HEK293 (cell line): ENCODE results near the gene EIF1.
A peak's percentile ranks its signal among the peaks of the same experiment; 100 is the strongest.

ENCODE experiments used
- CTCF ChIP-seq: fragments of 450-650 bp; formaldehyde crosslinking; IDR thresholded peaks from 2 replicates; pipeline ENCODE4 v1.5.1; 2016; ENCODE audit warnings: missing biosample characterization, missing genetic modification characterization
- ELK4 ChIP-seq: IDR thresholded peaks from 2 replicates; pipeline ENCODE4 v1.6.1; 2011; ENCODE audit warnings: mild to moderate bottlenecking, low read depth, low read length, borderline replicate concordance
- GLIS2 ChIP-seq: fragments of 450-650 bp; formaldehyde crosslinking; IDR thresholded peaks from 2 replicates; pipeline ENCODE4 v1.5.1; 2016; ENCODE audit warnings: missing biosample characterization, missing genetic modification characterization
- IKZF3 ChIP-seq: fragments of 450-650 bp; IDR thresholded peaks from 2 replicates; pipeline ENCODE4 v1.5.0; 2018; ENCODE audit warnings: missing biosample characterization, mild to moderate bottlenecking, missing genetic modification characterization, moderate library complexity
- KLF10 ChIP-seq: fragments of 450-650 bp; IDR thresholded peaks from 2 replicates; pipeline ENCODE4 v1.5.1; 2018; ENCODE audit warnings: missing biosample characterization, mild to moderate bottlenecking, missing genetic modification characterization
- KLF9 ChIP-seq: fragments of 450-650 bp; formaldehyde crosslinking; IDR thresholded peaks from 2 replicates; pipeline ENCODE4 v1.5.1; 2016; ENCODE audit warnings: missing biosample characterization, missing genetic modification characterization, low read depth
- RBAK ChIP-seq: fragments of 450-650 bp; formaldehyde crosslinking; IDR thresholded peaks from 2 replicates; pipeline ENCODE4 v1.5.1; 2016; ENCODE audit warnings: missing biosample characterization, missing genetic modification characterization
- ZNF140 ChIP-seq: fragments of 450-650 bp; formaldehyde crosslinking; IDR thresholded peaks from 2 replicates; pipeline ENCODE4 v1.5.1; 2016; ENCODE audit warnings: missing biosample characterization, missing genetic modification characterization
- ZNF16 ChIP-seq: fragments of 450-650 bp; formaldehyde crosslinking; IDR thresholded peaks from 2 replicates; pipeline ENCODE4 v1.5.1; 2016; ENCODE audit warnings: low read depth, missing biosample characterization, missing genetic modification characterization
- ZNF174 ChIP-seq: fragments of 450-650 bp; formaldehyde crosslinking; IDR thresholded peaks from 2 replicates; pipeline ENCODE4 v1.5.0; 2017; ENCODE audit warnings: missing biosample characterization, mild to moderate bottlenecking, missing genetic modification characterization
- ZNF211 ChIP-seq: fragments of 450-650 bp; formaldehyde crosslinking; IDR thresholded peaks from 2 replicates; pipeline ENCODE4 v1.5.1; 2016; ENCODE audit warnings: low read depth, missing biosample characterization, missing genetic modification characterization
- ZNF239 ChIP-seq: fragments of 450-650 bp; formaldehyde crosslinking; IDR thresholded peaks from 2 replicates; pipeline ENCODE4 v1.5.1; 2016; ENCODE audit warnings: missing biosample characterization, missing genetic modification characterization
- ZNF280C ChIP-seq: fragments of 450-650 bp; formaldehyde crosslinking; IDR thresholded peaks from 2 replicates; pipeline ENCODE4 v1.5.1; 2016; ENCODE audit warnings: missing biosample characterization, missing genetic modification characterization
- ZNF335 ChIP-seq: fragments of 450-650 bp; formaldehyde crosslinking; conservative IDR thresholded peaks from 2 replicates; pipeline ENCODE4 v1.5.1; 2016; ENCODE audit warnings: missing biosample characterization, missing genetic modification characterization
- ZNF350 ChIP-seq: fragments of 450-650 bp; formaldehyde crosslinking; IDR thresholded peaks from 2 replicates; pipeline ENCODE4 v1.5.0; 2017; ENCODE audit warnings: missing biosample characterization, mild to moderate bottlenecking, missing genetic modification characterization
- ZNF354C ChIP-seq: fragments of 450-650 bp; formaldehyde crosslinking; IDR thresholded peaks from 2 replicates; pipeline ENCODE4 v1.5.1; 2016; ENCODE audit warnings: missing biosample characterization, missing genetic modification characterization, low read depth, borderline replicate concordance
- ZNF366 ChIP-seq: fragments of 450-650 bp; formaldehyde crosslinking; conservative IDR thresholded peaks from 2 replicates; pipeline ENCODE4 v1.5.1; 2016; ENCODE audit warnings: missing biosample characterization, missing genetic modification characterization
- ZNF473 ChIP-seq: fragments of 450-650 bp; formaldehyde crosslinking; IDR thresholded peaks from 2 replicates; pipeline ENCODE4 v1.5.1; 2017; ENCODE audit warnings: missing biosample characterization, missing genetic modification characterization
- ZNF501 ChIP-seq: fragments of 450-650 bp; formaldehyde crosslinking; IDR thresholded peaks from 2 replicates; pipeline ENCODE4 v1.5.1; 2016; ENCODE audit warnings: missing biosample characterization, missing genetic modification characterization
- ZNF514 ChIP-seq: fragments of 450-650 bp; formaldehyde crosslinking; IDR thresholded peaks from 2 replicates; pipeline ENCODE4 v1.5.1; 2016; ENCODE audit warnings: missing biosample characterization, missing genetic modification characterization
- ZNF585B ChIP-seq: fragments of 450-650 bp; formaldehyde crosslinking; IDR thresholded peaks from 2 replicates; pipeline ENCODE4 v1.5.1; 2016; ENCODE audit warnings: missing biosample characterization, missing genetic modification characterization
- ZNF596 ChIP-seq: fragments of 450-650 bp; IDR thresholded peaks from 2 replicates; pipeline ENCODE4 v1.5.0; 2018; ENCODE audit warnings: missing biosample characterization, mild to moderate bottlenecking, missing genetic modification characterization, moderate library complexity
- ZNF621 ChIP-seq: fragments of 450-650 bp; formaldehyde crosslinking; IDR thresholded peaks from 2 replicates; pipeline ENCODE4 v1.5.1; 2017; ENCODE audit warnings: missing biosample characterization, missing genetic modification characterization
- ZNF830 ChIP-seq: fragments of 450-650 bp; IDR thresholded peaks from 2 replicates; pipeline ENCODE4 v1.5.0; 2018; ENCODE audit warnings: missing biosample characterization, missing genetic modification characterization, low read depth, mild to moderate bottlenecking, moderate library complexity
- TF ChIP-seq, protein P1 (sequence below): fragments of 450-650 bp; formaldehyde crosslinking; IDR thresholded peaks from 2 replicates; pipeline ENCODE4 v1.5.1; 2017; ENCODE audit warnings: missing biosample characterization, missing genetic modification characterization
- TF ChIP-seq, protein P2 (sequence below): fragments of 450-650 bp; formaldehyde crosslinking; IDR thresholded peaks from 2 replicates; pipeline ENCODE4 v1.5.1; 2016; ENCODE audit warnings: missing biosample characterization, missing genetic modification characterization, low read depth
- TF ChIP-seq, protein P3 (sequence below): fragments of 450-650 bp; formaldehyde crosslinking; IDR thresholded peaks from 2 replicates; pipeline ENCODE4 v1.5.1; 2017; ENCODE audit warnings: missing biosample characterization, mild to moderate bottlenecking, missing genetic modification characterization, moderate library complexity
- TF ChIP-seq, protein P4 (sequence below): fragments of 450-650 bp; formaldehyde crosslinking; optimal IDR thresholded peaks from 2 replicates; pipeline ENCODE3; 2016; ENCODE audit warnings: missing biosample characterization, mild to moderate bottlenecking, missing genetic modification characterization

EIF1 gene

DNA sequence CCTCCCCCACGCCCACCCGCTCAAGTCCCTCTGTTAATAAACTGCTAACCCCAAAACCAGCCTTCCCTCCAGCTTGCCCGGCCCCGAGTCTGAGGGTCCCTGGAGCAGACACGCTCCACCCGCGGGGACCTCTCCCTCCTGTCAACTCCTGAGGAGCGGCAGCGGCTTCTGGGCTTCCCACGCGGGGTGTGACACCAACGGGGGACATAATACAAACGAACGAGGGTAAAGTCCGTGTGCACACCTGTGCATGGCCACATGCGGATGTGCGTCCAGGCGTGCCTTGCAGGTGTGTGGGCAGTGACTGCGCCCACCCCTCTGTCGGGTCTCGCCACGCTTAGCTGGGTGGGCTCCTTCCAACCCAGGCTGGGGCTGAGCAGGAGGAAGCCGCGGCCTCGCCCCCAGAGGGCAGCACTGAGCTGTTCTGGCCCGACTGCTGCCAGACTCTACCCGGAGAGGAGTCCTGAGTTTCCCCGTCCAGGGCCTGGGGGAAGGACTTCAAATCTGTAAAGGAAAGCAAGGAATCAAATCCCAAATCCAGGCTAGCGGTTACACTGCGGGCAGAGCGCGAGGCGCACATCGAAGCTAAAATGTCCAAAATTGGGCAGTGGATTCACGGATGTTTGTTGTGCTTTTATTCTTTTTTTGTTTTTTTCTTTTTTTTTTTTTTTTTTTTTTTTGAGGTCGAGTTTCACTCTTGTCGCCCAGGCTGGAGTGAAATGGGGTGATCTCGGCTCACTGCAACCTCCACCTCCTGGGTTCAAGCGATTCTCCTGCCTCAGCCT lies 40.1 kb upstream of the EIF1 start (continued):
- TF ChIP-seq ELK4 (no peak), CTCF (peak; percentile 93), ZNF501 (tag by site-specific recombination) (peak; percentile 55; the same call in 1 of the 2 replicates), ZNF350 (tag by site-specific recombination) (no peak), KLF9 (peak; percentile 58; the same call in 1 of the 2 replicates), ZNF16 (tag by site-specific recombination) (no peak), ZNF621 (tag by site-specific recombination) (no peak), ZNF354C (no peak), ZNF211 (tag by site-specific recombination) (no peak), GLIS2 (tag by site-specific recombination) (peak; percentile 73; the same call in 1 of the 2 replicates), ZNF366 (tag by site-specific recombination) (peak; percentile 57; the same call in 1 of the 2 replicates), KLF10 (tag by site-specific recombination) (no peak), ZNF335 (tag by site-specific recombination) (peak; percentile 69), ZNF830 (tag by site-specific recombination) (no peak), ZNF239 (tag by site-specific recombination) (no peak), ZNF514 (tag by site-specific recombination) (no peak), ZNF140 (no peak), RBAK (no peak), ZNF174 (tag by site-specific recombination) (no peak), ZNF280C (tag by site-specific recombination) (no peak), IKZF3 (tag by site-specific recombination) (peak; percentile 91), ZNF473 (tag by site-specific recombination) (no peak), ZNF596 (no peak), ZNF585B (no peak)
- TF ChIP-seq, protein P1, sequence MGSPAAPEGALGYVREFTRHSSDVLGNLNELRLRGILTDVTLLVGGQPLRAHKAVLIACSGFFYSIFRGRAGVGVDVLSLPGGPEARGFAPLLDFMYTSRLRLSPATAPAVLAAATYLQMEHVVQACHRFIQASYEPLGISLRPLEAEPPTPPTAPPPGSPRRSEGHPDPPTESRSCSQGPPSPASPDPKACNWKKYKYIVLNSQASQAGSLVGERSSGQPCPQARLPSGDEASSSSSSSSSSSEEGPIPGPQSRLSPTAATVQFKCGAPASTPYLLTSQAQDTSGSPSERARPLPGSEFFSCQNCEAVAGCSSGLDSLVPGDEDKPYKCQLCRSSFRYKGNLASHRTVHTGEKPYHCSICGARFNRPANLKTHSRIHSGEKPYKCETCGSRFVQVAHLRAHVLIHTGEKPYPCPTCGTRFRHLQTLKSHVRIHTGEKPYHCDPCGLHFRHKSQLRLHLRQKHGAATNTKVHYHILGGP (tag by site-specific recombination): no peak
- TF ChIP-seq, protein P2, sequence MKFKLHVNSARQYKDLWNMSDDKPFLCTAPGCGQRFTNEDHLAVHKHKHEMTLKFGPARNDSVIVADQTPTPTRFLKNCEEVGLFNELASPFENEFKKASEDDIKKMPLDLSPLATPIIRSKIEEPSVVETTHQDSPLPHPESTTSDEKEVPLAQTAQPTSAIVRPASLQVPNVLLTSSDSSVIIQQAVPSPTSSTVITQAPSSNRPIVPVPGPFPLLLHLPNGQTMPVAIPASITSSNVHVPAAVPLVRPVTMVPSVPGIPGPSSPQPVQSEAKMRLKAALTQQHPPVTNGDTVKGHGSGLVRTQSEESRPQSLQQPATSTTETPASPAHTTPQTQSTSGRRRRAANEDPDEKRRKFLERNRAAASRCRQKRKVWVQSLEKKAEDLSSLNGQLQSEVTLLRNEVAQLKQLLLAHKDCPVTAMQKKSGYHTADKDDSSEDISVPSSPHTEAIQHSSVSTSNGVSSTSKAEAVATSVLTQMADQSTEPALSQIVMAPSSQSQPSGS (tag by site-specific recombination): no peak
- TF ChIP-seq, protein P3, sequence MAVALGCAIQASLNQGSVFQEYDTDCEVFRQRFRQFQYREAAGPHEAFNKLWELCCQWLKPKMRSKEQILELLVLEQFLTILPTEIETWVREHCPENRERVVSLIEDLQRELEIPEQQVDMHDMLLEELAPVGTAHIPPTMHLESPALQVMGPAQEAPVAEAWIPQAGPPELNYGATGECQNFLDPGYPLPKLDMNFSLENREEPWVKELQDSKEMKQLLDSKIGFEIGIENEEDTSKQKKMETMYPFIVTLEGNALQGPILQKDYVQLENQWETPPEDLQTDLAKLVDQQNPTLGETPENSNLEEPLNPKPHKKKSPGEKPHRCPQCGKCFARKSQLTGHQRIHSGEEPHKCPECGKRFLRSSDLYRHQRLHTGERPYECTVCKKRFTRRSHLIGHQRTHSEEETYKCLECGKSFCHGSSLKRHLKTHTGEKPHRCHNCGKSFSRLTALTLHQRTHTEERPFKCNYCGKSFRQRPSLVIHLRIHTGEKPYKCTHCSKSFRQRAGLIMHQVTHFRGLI (tag by site-specific recombination): no peak
- TF ChIP-seq, protein P4, sequence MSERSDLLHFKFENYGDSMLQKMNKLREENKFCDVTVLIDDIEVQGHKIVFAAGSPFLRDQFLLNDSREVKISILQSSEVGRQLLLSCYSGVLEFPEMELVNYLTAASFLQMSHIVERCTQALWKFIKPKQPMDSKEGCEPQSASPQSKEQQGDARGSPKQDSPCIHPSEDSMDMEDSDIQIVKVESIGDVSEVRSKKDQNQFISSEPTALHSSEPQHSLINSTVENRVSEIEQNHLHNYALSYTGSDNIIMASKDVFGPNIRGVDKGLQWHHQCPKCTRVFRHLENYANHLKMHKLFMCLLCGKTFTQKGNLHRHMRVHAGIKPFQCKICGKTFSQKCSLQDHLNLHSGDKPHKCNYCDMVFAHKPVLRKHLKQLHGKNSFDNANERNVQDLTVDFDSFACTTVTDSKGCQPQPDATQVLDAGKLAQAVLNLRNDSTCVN (tag by site-specific recombination): no peak
